A673 (cell line): ENCODE data around the gene PCCA.

Source experiments
- EZH2 ChIP-seq: fragments of 200-600 bp; sonication (generic); IDR thresholded peaks from 2 replicates; pipeline ENCODE4 v1.6.1; 2017; ENCODE audit warnings: borderline replicate concordance, low read depth, mild to moderate bottlenecking, mixed read lengths, antibody characterized with exemption, low read length; ENCODE audit not compliant: poor library complexity, severe bottlenecking
- TF ChIP-seq, protein P1 (sequence below): fragments of 300-800, 200-600 bp; sonication (generic); conservative IDR thresholded peaks from 2 replicates; pipeline ENCODE4 v1.5.1; 2017; ENCODE audit warnings: low read depth, mild to moderate bottlenecking, antibody characterized with exemption, low read length, moderate library complexity, mixed read lengths

DNA sequence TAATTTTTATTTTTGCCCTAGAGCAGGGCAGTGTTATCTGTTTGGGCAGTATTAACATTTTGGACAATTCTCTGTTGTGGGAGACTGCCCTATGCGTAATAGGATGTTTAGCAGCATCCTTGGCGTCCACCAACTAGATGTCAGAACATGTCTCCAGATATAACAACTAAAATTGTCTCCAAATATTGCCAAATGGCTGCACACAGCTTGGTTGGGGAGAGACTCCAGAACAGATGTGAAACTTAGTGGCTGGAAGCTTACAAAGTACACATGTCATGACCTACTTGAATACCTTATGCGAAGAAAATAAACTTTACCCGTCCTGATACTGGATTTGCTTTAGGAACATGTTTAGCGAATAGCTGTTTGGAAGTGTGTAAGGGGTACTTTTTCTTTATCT is 376.7 kb downstream of the PCCA start:
- TF ChIP-seq, protein P1, sequence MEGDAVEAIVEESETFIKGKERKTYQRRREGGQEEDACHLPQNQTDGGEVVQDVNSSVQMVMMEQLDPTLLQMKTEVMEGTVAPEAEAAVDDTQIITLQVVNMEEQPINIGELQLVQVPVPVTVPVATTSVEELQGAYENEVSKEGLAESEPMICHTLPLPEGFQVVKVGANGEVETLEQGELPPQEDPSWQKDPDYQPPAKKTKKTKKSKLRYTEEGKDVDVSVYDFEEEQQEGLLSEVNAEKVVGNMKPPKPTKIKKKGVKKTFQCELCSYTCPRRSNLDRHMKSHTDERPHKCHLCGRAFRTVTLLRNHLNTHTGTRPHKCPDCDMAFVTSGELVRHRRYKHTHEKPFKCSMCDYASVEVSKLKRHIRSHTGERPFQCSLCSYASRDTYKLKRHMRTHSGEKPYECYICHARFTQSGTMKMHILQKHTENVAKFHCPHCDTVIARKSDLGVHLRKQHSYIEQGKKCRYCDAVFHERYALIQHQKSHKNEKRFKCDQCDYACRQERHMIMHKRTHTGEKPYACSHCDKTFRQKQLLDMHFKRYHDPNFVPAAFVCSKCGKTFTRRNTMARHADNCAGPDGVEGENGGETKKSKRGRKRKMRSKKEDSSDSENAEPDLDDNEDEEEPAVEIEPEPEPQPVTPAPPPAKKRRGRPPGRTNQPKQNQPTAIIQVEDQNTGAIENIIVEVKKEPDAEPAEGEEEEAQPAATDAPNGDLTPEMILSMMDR, result no peak
- TF ChIP-seq EZH2, result no peak
